Lower lobe of right lung (tissue), 2 donors: Measurements from ENCODE around the gene UNC13A. TPM values are rescaled to one million over a fixed set of nuclear protein-coding genes. Genes with fewer than 3 reads are reported as not detected.
"Not testable (repeated sequence)": the region's sequence is repeated elsewhere in the genome, so short reads cannot be mapped to it uniquely, and the experiment has no call there.

ENCODE experiments used
- ATAC-seq, 2 donors: fragments of 200-7000 bp; cut with Tn5 transposase; one replicate each; pipeline ENCODE4 v1.9.1; 2020 to 2022; ENCODE audit warnings: mild to moderate bottlenecking in 2 of 2, moderate library complexity in 2 of 2
- DNase-seq: peaks from one replicate; pipeline ENCODE4 v3.0.0-alpha.2; 2020
- H3K27ac ChIP-seq: fragments of 200-600 bp; one replicate; pipeline ENCODE4 v1.8.0; 2022
- H3K27me3 ChIP-seq: fragments of 200-600 bp; one replicate; pipeline ENCODE4 v1.8.0; 2022; ENCODE audit warnings: low read depth
- H3K36me3 ChIP-seq: fragments of 200-600 bp; one replicate; pipeline ENCODE4 v1.8.0; 2022; ENCODE audit warnings: mild to moderate bottlenecking
- H3K4me1 ChIP-seq: fragments of 200-600 bp; one replicate; pipeline ENCODE4 v1.8.0; 2022
- H3K4me3 ChIP-seq: fragments of 200-600 bp; one replicate; pipeline ENCODE4 v1.8.0; 2022; ENCODE audit warnings: mild to moderate bottlenecking
- H3K9me3 ChIP-seq: fragments of 200-600 bp; one replicate; pipeline ENCODE4 v1.8.0; 2022
- intact Hi-C: fragments of 100-400 bp; cut with DNase I; formaldehyde crosslinking; loops from one replicate; pipeline ENCODE4 v1.11.0; 2022
- total RNA-seq: library from RNA; stranded (reverse); fragmentation: NEBNext Ultra II Directional; extraction: Animal tissue kit (Norgen Biotek cat#: 25700); gene quantifications from one replicate; pipeline ENCODE4 v1.2.1, GENCODE V29; 2021
- TF ChIP-seq, protein P1 (sequence below): fragments of 200-600 bp; IDR thresholded peaks from one replicate; pipeline ENCODE4 v1.8.0; 2022; ENCODE audit warnings: antibody characterized with exemption, mild to moderate bottlenecking
- donor health status: DM: no; HTN: yes; CAD: no; lungs with severe emphysema.

UNC13A gene
- total RNA-seq, 1 donor from 2014 or later: 0.21 TPM

DNA sequence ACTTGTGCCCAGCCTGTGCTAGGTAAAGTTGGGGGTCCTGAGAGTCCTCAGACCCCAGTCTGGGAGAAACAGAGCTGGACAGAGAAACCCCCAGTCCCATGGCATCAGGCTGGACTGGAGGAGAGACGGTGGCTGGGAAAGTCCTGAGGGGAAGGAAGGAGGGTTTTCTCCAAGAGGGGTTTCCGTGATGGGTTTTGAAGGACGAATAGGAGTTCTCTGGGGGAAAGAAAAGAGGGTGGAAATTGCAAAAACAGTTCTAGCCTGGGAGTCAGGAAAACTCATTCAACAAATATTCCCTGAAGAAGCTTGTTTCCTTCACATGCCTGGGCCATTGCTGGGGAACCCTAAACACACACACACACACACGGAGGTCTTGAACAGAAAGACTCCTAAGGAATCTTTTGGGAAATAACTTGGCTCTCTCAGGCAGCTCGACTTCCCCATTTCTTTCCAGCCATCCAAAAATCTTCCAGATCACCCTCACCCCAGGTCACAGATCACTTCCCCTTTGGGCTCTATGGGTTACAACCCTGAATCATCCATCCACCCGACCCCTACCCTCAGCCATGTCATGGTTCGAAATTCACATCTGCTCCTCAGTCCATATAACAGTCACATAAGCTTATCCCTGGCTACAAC lies 85.2 kb downstream of the UNC13A start:
- intact Hi-C loops: no loop called here
- DNase-seq: no peak
- H3K36me3 ChIP-seq: no peaks in the 10 kb centered on the region
- TF ChIP-seq, protein P1, sequence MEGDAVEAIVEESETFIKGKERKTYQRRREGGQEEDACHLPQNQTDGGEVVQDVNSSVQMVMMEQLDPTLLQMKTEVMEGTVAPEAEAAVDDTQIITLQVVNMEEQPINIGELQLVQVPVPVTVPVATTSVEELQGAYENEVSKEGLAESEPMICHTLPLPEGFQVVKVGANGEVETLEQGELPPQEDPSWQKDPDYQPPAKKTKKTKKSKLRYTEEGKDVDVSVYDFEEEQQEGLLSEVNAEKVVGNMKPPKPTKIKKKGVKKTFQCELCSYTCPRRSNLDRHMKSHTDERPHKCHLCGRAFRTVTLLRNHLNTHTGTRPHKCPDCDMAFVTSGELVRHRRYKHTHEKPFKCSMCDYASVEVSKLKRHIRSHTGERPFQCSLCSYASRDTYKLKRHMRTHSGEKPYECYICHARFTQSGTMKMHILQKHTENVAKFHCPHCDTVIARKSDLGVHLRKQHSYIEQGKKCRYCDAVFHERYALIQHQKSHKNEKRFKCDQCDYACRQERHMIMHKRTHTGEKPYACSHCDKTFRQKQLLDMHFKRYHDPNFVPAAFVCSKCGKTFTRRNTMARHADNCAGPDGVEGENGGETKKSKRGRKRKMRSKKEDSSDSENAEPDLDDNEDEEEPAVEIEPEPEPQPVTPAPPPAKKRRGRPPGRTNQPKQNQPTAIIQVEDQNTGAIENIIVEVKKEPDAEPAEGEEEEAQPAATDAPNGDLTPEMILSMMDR: no peak
- no peak for ATAC-seq
- no peak overlapping the region for H3K4me3 ChIP-seq
- peaks cover 4% of the 10 kb centered on the region for H3K27me3 ChIP-seq
- peaks cover 13% of the 10 kb centered on the region for H3K4me1 ChIP-seq
- no peaks in the 10 kb centered on the region for H3K9me3 ChIP-seq
- no peak overlapping the region for H3K27ac ChIP-seq

- intact Hi-C loops: no loop called here
- Histone ChIP-seq H3K4me3 (no peak overlapping the region), H3K27me3 (peaks cover 4% of the 10 kb centered on the region), H3K27ac (no peak overlapping the region), H3K36me3 (no peaks in the 10 kb centered on the region), H3K9me3 (no peaks in the 10 kb centered on the region), H3K4me1 (peaks cover 13% of the 10 kb centered on the region)
- TF ChIP-seq, protein P1: no peak
- DNase-seq: no peak
- no peak for ATAC-seq
Observed at GRCh38 chr19:17602217-17602616, 85.9 kb downstream of the UNC13A start.

DNA sequence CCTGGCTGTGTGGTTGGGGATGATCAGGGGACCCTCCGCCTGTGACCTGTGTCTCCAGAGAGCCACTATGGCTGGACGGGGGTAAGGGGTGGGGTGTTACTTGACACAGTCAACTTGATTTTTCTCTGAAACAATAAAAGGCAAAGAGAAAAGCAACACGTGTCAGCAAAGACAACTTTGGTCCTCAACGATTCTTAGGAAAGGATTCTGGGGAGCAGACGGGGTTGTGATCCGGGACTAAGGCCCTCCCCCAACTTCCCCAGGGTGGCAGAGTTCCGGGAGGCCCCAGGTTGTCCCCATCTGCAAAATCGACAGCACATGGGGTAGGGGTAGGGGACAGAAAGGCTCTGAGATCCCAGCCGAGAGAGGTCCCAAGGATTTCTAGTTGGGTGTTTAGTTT lies 86.5 kb downstream of the UNC13A start:
- no peak for ATAC-seq

GRCh38 chr19:17599780-17600179 lies 88.4 kb downstream of the UNC13A start:
- ATAC-seq: no peak
- TF ChIP-seq, protein P1: no peak

More for the DNA sequence above, 86.5 kb downstream of the UNC13A start:
- no peaks in the 10 kb centered on the region for H3K9me3 ChIP-seq
- no peaks in the 10 kb centered on the region for H3K36me3 ChIP-seq
- no peak overlapping the region for H3K27ac ChIP-seq
- H3K4me3 ChIP-seq: no peak overlapping the region
- TF ChIP-seq, protein P1: no peak
- peaks cover 12% of the 10 kb centered on the region for H3K4me1 ChIP-seq
- intact Hi-C loops: no loop called here
- peaks cover 4% of the 10 kb centered on the region for H3K27me3 ChIP-seq
- no peak for DNase-seq

DNA sequence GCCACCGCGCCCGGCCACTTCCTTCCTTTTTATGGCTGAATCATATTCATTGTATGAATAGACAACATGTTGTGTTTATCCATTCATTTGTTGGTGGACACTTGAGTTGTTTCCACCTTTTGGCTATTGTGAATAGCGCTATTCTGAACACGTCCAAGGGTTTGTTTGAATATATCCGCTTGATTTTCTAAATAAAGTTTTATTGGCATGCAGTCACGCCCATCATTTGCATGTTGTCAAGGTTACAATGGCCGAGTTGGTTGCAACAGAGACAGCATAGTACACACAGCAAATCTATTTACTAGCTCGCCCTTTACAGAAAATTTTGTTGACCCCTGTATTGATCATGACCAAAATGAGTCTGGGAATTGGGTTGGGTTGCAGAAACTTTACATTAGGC lies 89.2 kb downstream of the UNC13A start:
- Histone ChIP-seq H3K4me1 (no peaks in the 10 kb centered on the region), H3K27ac (no peak overlapping the region), H3K36me3 (no peaks in the 10 kb centered on the region), H3K4me3 (no peak overlapping the region), H3K27me3 (no peaks in the 10 kb centered on the region), H3K9me3 (no peaks in the 10 kb centered on the region)
- ATAC-seq (no peak), DNase-seq (no peak)
- intact Hi-C loops: no loop called here
- TF ChIP-seq, protein P1: no peak

More at GRCh38 chr19:17599780-17600179, 88.4 kb downstream of the UNC13A start:
- no peak for DNase-seq
- Histone ChIP-seq H3K27ac (no peak overlapping the region), H3K36me3 (no peaks in the 10 kb centered on the region), H3K4me3 (no peak overlapping the region), H3K9me3 (no peaks in the 10 kb centered on the region), H3K4me1 (no peaks in the 10 kb centered on the region), H3K27me3 (no peaks in the 10 kb centered on the region)
- intact Hi-C loops: no loop called here

DNA sequence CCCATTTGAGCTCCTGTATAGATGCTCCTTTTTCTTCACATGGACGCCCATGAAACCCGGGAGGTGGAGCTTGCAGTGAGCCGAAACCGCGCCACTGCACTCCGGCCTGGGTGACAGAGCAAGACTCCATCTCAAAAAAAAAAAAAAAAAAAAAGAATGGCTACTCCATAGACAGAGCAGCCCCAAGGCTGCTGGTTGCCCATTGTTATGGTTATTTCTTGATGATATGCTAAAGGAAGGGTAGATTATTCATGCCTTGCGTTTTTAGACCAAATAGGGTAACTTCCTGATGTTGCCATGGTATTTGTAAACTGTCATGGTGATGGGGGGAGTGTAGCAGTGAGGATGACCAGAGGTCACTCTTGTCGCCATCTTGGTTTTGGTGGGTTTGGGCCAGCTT lies 90.1 kb downstream of the UNC13A start:
- H3K4me3 ChIP-seq, H3K4me1 ChIP-seq, ATAC-seq, DNase-seq, intact Hi-C loops, H3K27ac ChIP-seq, H3K36me3 ChIP-seq, H3K9me3 ChIP-seq, H3K27me3 ChIP-seq: not testable (repeated sequence)

GRCh38 chr19:17594296-17594695 lies 93.9 kb downstream of the UNC13A start:
- H3K4me3 ChIP-seq, H3K9me3 ChIP-seq, intact Hi-C loops, DNase-seq, H3K4me1 ChIP-seq, H3K36me3 ChIP-seq, H3K27ac ChIP-seq, H3K27me3 ChIP-seq, ATAC-seq: not testable (repeated sequence)
